Mammary epithelial cell (primary cell): ENCODE data around the gene CFAP299.

Experiments
- CTCF ChIP-seq, 2 donors: IDR thresholded peaks in 1 of 2; conservative IDR thresholded peaks in 1 of 2; 2 replicates each; pipeline ENCODE4 v1.5.1; 2011 to 2012; ENCODE audit warnings: inconsistent platforms in 2 of 2, low read length in 2 of 2, mild to moderate bottlenecking in 2 of 2, control low read depth in 1 of 2, low read depth in 1 of 2; ENCODE audit not compliant: insufficient read depth in 1 of 2; ENCODE audit errors: extremely low read depth in 1 of 2
- EZH2 ChIP-seq: IDR thresholded peaks from 2 replicates; pipeline ENCODE4 v1.6.1; 2012; ENCODE audit warnings: low read length, inconsistent platforms, borderline replicate concordance

GRCh38 chr4:80447493-80447892 lies 112.0 kb downstream of the CFAP299 start:
- TF ChIP-seq CTCF (conservative IDR thresholded peaks at IDR 0.05 in 1 of 2, IDR thresholded peaks at IDR 0.05 in 1 of 2; ENCODE audit: extremely low read depth in 1 of 2, insufficient read depth in 1 of 2, low read depth in 1 of 2, low read length in 2 of 2) (no peak), EZH2 (no peak)
